CD4-positive, alpha-beta T cell treated with Interleukin-17A for 4 hours (primary cell): ENCODE data around the gene RTP5.

Experiments used
- DNase-seq: peaks from one replicate; pipeline ENCODE4 v3.0.0-alpha.2; 2020; ENCODE audit warnings: mixed read lengths

RTP5 gene

DNA sequence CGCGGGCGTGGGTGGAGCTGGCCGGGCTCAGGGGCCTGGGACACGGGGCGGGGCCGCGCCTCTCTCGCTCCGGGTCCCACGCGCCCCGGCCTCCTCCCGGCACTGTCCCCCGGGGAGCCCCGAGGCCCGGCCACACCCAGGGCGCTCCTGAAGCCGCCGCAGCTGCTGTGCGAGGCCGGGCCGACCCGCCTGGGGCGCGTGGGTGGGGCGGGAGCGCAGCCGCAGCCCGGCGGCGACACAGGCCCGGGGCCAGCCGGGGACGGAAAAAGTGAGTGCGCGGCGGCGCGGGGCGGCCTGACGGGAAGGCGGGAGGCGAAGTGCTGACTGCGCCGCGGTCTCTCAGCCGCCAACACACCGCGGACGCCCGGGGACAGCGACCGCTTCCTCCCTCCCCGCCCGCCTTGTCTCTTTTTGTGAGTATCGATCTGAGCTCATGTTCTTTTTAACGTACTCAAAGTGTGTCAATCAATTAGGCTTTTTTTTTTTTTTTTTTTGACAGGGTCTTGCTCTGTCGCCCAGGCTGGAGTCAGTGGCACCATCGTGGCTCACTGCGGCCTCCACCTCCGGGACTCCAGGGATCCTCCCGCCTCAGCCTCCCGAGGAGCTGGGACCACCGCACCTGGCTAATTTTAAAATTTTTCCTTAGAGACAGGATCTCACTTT, 25.3 kb upstream of the RTP5 start:
- peak; percentile 79 for DNase-seq

GRCh38 chr2:241844831-241845578, 24.5 kb upstream of the RTP5 start:
- DNase-seq = no peak

DNA sequence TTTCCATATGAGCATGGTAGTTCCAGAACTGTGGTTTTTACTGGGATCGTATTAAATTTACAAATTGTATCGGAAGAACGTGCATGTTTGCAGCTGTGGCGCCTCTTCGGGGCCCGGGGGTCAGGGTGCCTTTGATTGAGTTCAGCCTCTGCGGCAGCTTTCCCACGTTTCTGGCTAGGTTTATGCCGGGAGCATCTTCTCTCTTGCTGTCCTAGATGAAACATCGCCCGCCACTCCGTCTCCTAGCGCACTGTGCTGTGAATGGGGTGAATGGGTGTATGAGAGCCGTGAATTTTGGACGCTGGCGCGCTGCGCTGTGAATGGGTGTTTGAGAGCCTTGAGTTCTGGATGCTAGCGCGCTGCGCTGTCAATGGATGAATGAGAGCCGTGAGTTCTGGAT, 23.1 kb upstream of the RTP5 start:
- no peak for DNase-seq

GRCh38 chr2:241848761-241849615, 20.5 kb upstream of the RTP5 start:
- no peak for DNase-seq

- DNase-seq = no peak
Measured at GRCh38 chr2:241849616-241850543, 19.6 kb upstream of the RTP5 start.

- DNase-seq = no peak
Measured at GRCh38 chr2:241850544-241851324, 18.8 kb upstream of the RTP5 start.

DNA sequence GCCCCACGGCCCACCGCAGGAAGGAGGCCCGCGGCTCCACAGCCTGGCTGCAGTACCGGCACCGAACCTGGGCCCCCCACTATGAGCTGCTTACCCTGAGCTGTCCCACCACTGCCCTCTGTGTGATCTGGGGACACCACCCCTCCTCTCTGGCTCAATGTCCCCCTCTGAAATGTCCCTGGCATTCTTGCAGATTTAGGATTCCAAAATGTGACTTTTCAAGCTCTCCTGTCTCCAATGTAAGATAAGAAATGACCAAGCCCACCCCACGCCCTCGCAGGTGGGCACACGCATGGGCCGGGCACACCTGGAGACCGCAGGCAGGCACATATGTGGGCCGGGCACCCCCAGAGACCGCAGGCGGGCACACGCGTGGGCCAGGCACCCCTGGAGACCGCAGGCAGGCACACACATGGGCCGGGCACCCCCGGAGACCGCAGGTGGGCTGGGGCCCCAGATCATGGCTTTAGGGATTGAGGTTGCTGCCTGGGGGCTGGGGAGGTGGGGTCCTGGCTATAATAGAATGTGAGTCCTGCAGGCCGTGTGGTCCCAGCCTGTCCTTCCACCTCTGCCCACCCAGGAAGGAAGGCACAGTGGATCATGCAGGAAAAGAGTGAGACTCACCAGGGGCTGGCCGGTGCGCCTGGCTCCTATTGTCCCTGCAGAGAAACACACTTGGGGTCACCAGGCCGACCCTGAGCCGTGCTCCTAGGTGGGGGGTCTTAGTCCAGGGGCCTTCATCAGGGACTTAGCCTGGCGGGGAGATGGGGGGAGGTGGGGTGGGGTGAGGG, 18.0 kb upstream of the RTP5 start:
- no peak for DNase-seq

GRCh38 chr2:241852116-241852980, 17.2 kb upstream of the RTP5 start:
- DNase-seq = no peak

- no peak for DNase-seq
Measured at GRCh38 chr2:241852981-241853631, 16.4 kb upstream of the RTP5 start.

- DNase-seq = peak; percentile 35
Measured at GRCh38 chr2:241853651-241854341, 15.7 kb upstream of the RTP5 start.

DNA sequence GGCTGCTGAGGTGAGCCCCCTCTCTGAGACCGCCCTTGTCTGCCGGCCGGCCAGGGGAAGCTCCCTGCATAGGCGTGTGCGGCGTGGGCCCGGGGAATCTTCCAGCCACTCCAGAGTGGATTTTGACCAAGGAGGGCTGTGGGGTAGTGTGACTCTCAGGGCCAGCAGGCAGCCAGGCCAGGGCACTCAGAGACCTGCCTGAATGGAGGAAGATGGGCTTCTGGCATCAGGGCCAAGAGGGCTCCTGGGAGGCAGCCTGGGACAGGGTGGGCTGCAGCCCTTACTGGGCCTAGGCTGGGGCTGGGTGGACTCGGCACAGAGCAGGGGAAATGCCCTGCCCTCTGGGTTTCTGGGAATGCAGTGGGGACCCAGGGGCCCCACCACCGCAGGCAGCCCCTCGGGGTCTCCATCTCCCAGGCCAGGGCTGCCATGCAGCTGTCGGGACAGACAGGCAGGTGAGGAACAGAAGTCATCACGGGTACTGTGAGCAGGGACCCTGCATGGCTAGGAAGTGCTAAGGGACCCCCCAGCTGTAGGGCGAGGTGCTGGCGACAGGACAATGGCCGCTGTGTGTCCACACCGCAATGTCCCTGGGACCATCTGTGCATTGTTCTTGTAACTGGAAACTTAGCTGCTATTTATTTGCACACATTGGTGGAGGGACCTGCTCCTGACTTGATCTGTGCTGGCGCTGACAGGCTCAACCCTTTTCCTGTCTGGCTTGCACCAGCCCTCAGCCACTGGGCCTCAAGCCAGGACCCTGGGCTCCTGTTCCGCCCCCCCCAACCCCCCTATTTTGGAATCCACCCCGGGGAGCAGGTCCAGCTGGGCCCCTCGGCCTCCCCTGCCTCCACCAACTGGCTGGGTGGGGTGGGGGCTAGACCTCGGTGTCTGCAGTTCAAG, 14.9 kb upstream of the RTP5 start:
- DNase-seq = no peak

- no peak for DNase-seq
Measured at GRCh38 chr2:241855245-241855887, 14.2 kb upstream of the RTP5 start.

DNA sequence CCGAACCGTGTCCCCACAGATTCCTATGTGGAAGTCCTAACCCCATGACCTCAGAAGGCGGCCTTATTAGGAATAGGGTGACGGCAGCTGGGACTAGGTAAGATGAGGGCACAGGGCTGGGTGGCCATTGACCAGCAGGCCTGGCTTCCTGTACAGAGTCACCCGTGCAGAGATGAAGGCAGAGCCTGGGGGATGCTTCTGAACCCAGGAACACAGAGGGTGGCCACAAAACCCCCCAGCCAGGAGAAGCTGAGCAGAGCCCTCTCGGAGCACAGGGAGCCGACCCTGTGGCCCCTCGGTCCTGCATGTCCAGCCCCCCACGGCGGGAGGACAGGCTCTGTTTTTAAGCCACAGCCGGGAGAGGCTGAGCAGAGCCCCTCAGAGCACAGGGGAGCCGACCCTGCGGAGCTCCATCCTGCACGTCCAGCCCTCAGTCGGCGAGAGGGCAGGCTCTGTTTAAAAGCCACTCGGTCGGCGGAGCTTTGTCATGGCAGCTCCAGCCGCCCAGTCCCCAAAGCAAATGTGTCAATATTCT, 13.6 kb upstream of the RTP5 start:
- DNase-seq = no peak

DNA sequence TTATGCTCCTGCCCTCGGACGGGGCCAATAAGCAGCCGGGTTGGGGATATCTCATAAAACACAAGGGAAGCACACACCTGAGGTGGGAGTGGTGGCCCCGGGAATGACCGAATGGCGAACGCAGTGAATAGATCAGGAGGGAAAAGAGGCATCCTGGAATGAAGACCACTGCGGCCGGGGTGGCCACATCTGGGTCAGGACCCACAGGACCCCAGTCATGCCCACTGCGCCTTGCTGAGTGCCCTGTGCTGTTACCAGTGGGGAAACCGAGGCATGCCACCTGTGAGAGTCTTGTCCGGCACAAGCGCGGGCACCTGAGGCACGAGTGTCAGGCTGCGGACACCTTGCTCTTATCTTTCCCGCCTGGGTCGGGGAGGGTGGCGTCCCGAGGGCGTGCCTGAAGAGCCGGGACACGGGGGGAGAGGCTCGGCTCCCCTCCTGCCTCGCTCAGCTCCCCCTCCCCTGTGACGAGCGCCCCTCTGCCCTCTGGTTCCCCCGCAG, 12.4 kb upstream of the RTP5 start:
- no peak for DNase-seq

GRCh38 chr2:241857572-241858121, 11.9 kb upstream of the RTP5 start:
- no peak for DNase-seq
